HepG2 (cell line): Measurements from ENCODE around the gene PHKG1. TPM values are rescaled to one million over a fixed set of nuclear protein-coding genes. Genes with fewer than 3 reads are reported as not detected.

Experiments
- ATRX ChIP-seq: sonication (generic); formaldehyde crosslinking; IDR thresholded peaks from 2 replicates; pipeline ENCODE4 v1.4.0; 2020; ENCODE audit warnings: missing genetic modification reagents, borderline replicate concordance
- CBX1 ChIP-seq: IDR thresholded peaks from one replicate; pipeline ENCODE4 v1.6.1; 2016; ENCODE audit warnings: antibody characterized with exemption, low read depth
- EEA1 ChIP-seq: sonication (generic); formaldehyde crosslinking; IDR thresholded peaks from 2 replicates; pipeline ENCODE4 v1.5.1; 2020; ENCODE audit warnings: mild to moderate bottlenecking, missing genetic modification reagents, borderline replicate concordance
- ETV6 ChIP-seq: sonication (generic); formaldehyde crosslinking; conservative IDR thresholded peaks from 2 replicates; pipeline ENCODE4 v1.4.0; 2020; ENCODE audit warnings: missing genetic modification reagents
- HCFC1 ChIP-seq: fragments of 150-350 bp; IDR thresholded peaks from 2 replicates; pipeline ENCODE4 v1.6.1; 2014; ENCODE audit warnings: low read depth, low read length
- MAF1 ChIP-seq: sonication (generic); formaldehyde crosslinking; IDR thresholded peaks from 2 replicates; pipeline ENCODE4 v1.5.0; 2020; ENCODE audit warnings: missing genetic modification reagents, borderline replicate concordance
- MZF1 ChIP-seq: sonication (generic); formaldehyde crosslinking; IDR thresholded peaks from 2 replicates; pipeline ENCODE4 v1.8.1; 2023; ENCODE audit warnings: mild to moderate bottlenecking, missing genetic modification reagents, borderline replicate concordance
- PRMT3 ChIP-seq: sonication (generic); formaldehyde crosslinking; IDR thresholded peaks from 2 replicates; pipeline ENCODE4 v1.8.1; 2022; ENCODE audit warnings: low read depth, mild to moderate bottlenecking, moderate library complexity, missing genetic modification reagents, borderline replicate concordance
- SATB2 ChIP-seq: sonication (generic); formaldehyde crosslinking; IDR thresholded peaks from 2 replicates; pipeline ENCODE4 v1.5.0; 2020; ENCODE audit warnings: missing genetic modification reagents
- SMC3 ChIP-seq: IDR thresholded peaks from 2 replicates; pipeline ENCODE4 v1.6.1; 2011; ENCODE audit warnings: low read length, improper control_type of control experiment
- ZFP1 ChIP-seq: IDR thresholded peaks from 2 replicates; pipeline ENCODE4 v1.6.1; 2016
- ZNF670 ChIP-seq: sonication (generic); formaldehyde crosslinking; IDR thresholded peaks from 2 replicates; pipeline ENCODE4 v1.8.0; 2022; ENCODE audit warnings: mild to moderate bottlenecking, missing genetic modification reagents, borderline replicate concordance
- ZNF703 ChIP-seq: sonication (generic); formaldehyde crosslinking; IDR thresholded peaks from 2 replicates; pipeline ENCODE4 v1.5.1; 2020; ENCODE audit warnings: missing genetic modification reagents, mild to moderate bottlenecking, moderate library complexity, borderline replicate concordance
- ZNF749 ChIP-seq: sonication (generic); formaldehyde crosslinking; IDR thresholded peaks from 2 replicates; pipeline ENCODE4 v1.8.0; 2022; ENCODE audit warnings: mild to moderate bottlenecking, missing genetic modification reagents, moderate library complexity, borderline replicate concordance
- ZZZ3 ChIP-seq: sonication (generic); formaldehyde crosslinking; IDR thresholded peaks from 2 replicates; pipeline ENCODE4 v1.4.0; 2020; ENCODE audit warnings: missing genetic modification reagents, mild to moderate bottlenecking, borderline replicate concordance
- polyA plus RNA-seq, 8 experiments: library from polyadenylated mRNA; depleted of rRNA in 3 of 8; stranded (reverse) in 7 of 8; unstranded in 1 of 8; fragments of >200 nt; fragmentation: Illumina TruSeq in 4 of 8; extraction: Trizol in 4 of 8; gene quantifications; 2 replicates each; pipeline versions ENCODE4 v1.2.1 to v1.2.3, GENCODE V29; 2011 to 2016; ENCODE audit warnings: low read depth in 4 of 8, missing spikeins in 1 of 8, mixed read lengths in 1 of 8; ENCODE audit not compliant: insufficient read depth in 1 of 8
- total RNA-seq, 5 experiments: library from RNA; depleted of rRNA; stranded (reverse); fragments of >200 nt; fragmentation: Illumina TruSeq; extraction: Trizol; gene quantifications; 2 replicates each; pipeline ENCODE4 v1.2.3, GENCODE V29; 2016; ENCODE audit warnings: low read depth in 1 of 5
- TF ChIP-seq, protein P1 (sequence below): sonication (generic); formaldehyde crosslinking; IDR thresholded peaks from 2 replicates; pipeline ENCODE4 v1.4.0; 2020; ENCODE audit warnings: mild to moderate bottlenecking, low read depth, missing genetic modification reagents
- TF ChIP-seq, protein P2 (sequence below): sonication (generic); formaldehyde crosslinking; IDR thresholded peaks from 2 replicates; pipeline ENCODE4 v1.5.0; 2020; ENCODE audit warnings: missing genetic modification reagents
- TF ChIP-seq, protein P3 (sequence below): sonication (generic); formaldehyde crosslinking; IDR thresholded peaks from 2 replicates; pipeline ENCODE4 v1.9.0; 2021; ENCODE audit warnings: missing genetic modification reagents, borderline replicate concordance
- TF ChIP-seq, protein P4 (sequence below): IDR thresholded peaks from 2 replicates; pipeline ENCODE4 v1.6.1; 2018; ENCODE audit warnings: missing genetic modification reagents
- TF ChIP-seq, protein P5 (sequence below): sonication (generic); formaldehyde crosslinking; conservative IDR thresholded peaks from 2 replicates; pipeline ENCODE4 v1.4.0; 2020; ENCODE audit warnings: missing genetic modification reagents
- TF ChIP-seq, protein P6 (sequence below): sonication (generic); formaldehyde crosslinking; IDR thresholded peaks from 2 replicates; pipeline ENCODE4 v1.8.0; 2022; ENCODE audit warnings: missing genetic modification reagents, low read depth, mild to moderate bottlenecking, borderline replicate concordance

The PHKG1 gene
- total and polyA plus RNA-seq, 2 of the 13 experiments (the other 11 are each of a cell fraction or from before 2014, with no cell fraction given): 0.44 to 0.71 TPM

DNA sequence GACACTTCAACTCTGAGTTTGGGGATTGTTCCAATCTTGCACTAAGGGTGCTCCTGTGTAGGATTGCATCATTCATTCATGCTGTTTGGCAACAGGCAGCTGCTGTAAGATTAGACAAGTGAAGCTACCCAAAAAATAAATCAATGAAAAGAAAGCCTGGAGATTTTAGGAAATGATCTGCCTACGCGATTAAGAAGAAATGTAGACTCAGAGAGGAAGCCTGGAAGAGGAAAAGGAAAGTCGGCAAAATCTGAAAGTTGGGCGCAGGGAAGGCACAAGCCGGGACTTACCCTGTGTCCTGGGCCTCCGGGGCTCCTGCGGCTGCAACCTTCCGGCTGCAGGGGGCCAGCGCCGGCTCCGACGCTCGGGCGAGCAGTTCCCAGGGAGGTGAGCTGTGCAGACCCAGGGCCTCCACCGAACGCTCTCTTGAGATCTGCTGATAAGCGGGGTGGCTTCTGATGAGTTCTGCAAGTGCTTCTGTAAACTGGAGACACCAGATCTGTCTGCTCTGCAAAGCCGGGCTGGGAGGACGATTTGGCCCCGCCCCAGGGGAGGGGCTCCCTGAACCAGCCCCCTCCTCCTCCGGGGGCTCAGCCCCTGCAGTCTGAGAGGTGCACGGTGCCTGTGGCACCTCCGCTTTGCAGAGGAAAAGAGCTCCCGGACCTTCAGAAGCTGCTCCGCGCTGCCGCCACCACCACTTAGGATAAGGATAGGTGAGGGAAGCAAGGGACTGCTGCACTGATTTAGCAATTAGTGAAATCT is 58.9 kb downstream of the PHKG1 start (continued):
- TF ChIP-seq ZNF749 (CRISPR knock-in tag) (no peak), ZNF703 (CRISPR knock-in tag) (0 out of 2 replicates have a peak, but pooled peaks have one; percentile 58), SMC3 (peak; percentile 15; the same call in 1 of the 2 replicates), ZFP1 (CRISPR knock-in tag) (no peak), PRMT3 (CRISPR knock-in tag) (no peak), ZNF670 (CRISPR knock-in tag) (no peak), MZF1 (no peak), ZZZ3 (CRISPR knock-in tag) (no peak), EEA1 (CRISPR knock-in tag) (no peak), SATB2 (CRISPR knock-in tag) (no peak), HCFC1 (no peak), ATRX (CRISPR knock-in tag) (no peak), ETV6 (CRISPR knock-in tag) (no peak), MAF1 (CRISPR knock-in tag) (no peak), CBX1 (no peak)
- TF ChIP-seq, protein P1, sequence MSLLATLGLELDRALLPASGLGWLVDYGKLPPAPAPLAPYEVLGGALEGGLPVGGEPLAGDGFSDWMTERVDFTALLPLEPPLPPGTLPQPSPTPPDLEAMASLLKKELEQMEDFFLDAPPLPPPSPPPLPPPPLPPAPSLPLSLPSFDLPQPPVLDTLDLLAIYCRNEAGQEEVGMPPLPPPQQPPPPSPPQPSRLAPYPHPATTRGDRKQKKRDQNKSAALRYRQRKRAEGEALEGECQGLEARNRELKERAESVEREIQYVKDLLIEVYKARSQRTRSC (CRISPR knock-in tag): no peak
- TF ChIP-seq, protein P2, sequence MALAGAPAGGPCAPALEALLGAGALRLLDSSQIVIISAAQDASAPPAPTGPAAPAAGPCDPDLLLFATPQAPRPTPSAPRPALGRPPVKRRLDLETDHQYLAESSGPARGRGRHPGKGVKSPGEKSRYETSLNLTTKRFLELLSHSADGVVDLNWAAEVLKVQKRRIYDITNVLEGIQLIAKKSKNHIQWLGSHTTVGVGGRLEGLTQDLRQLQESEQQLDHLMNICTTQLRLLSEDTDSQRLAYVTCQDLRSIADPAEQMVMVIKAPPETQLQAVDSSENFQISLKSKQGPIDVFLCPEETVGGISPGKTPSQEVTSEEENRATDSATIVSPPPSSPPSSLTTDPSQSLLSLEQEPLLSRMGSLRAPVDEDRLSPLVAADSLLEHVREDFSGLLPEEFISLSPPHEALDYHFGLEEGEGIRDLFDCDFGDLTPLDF (CRISPR knock-in tag): no peak
- TF ChIP-seq, protein P3, sequence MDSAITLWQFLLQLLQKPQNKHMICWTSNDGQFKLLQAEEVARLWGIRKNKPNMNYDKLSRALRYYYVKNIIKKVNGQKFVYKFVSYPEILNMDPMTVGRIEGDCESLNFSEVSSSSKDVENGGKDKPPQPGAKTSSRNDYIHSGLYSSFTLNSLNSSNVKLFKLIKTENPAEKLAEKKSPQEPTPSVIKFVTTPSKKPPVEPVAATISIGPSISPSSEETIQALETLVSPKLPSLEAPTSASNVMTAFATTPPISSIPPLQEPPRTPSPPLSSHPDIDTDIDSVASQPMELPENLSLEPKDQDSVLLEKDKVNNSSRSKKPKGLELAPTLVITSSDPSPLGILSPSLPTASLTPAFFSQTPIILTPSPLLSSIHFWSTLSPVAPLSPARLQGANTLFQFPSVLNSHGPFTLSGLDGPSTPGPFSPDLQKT (CRISPR knock-in tag): no peak
- TF ChIP-seq, protein P4, sequence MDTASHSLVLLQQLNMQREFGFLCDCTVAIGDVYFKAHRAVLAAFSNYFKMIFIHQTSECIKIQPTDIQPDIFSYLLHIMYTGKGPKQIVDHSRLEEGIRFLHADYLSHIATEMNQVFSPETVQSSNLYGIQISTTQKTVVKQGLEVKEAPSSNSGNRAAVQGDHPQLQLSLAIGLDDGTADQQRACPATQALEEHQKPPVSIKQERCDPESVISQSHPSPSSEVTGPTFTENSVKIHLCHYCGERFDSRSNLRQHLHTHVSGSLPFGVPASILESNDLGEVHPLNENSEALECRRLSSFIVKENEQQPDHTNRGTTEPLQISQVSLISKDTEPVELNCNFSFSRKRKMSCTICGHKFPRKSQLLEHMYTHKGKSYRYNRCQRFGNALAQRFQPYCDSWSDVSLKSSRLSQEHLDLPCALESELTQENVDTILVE: peak; percentile 49; the same call in 1 of the 2 replicates
- TF ChIP-seq, protein P5, sequence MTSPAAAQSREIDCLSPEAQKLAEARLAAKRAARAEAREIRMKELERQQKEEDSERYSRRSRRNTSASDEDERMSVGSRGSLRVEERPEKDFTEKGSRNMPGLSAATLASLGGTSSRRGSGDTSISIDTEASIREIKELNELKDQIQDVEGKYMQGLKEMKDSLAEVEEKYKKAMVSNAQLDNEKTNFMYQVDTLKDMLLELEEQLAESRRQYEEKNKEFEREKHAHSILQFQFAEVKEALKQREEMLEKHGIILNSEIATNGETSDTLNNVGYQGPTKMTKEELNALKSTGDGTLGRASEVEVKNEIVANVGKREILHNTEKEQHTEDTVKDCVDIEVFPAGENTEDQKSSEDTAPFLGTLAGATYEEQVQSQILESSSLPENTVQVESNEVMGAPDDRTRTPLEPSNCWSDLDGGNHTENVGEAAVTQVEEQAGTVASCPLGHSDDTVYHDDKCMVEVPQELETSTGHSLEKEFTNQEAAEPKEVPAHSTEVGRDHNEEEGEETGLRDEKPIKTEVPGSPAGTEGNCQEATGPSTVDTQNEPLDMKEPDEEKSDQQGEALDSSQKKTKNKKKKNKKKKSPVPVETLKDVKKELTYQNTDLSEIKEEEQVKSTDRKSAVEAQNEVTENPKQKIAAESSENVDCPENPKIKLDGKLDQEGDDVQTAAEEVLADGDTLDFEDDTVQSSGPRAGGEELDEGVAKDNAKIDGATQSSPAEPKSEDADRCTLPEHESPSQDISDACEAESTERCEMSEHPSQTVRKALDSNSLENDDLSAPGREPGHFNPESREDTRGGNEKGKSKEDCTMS (CRISPR knock-in tag): no peak
- TF ChIP-seq, protein P6, sequence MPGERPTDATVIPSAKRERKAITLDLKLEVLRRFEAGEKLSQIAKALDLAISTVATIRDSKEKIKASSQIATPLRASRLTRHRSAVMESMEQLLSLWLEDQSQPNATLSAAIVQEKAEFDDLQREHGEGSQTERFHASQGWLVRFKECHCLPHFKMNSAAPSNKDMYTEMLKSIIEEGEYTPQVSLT: peak; percentile 83; the same call in 1 of the 2 replicates
